ENCODE results near the gene SPTLC3.
"Not testable (repeated sequence)": the region's sequence is repeated elsewhere in the genome, so short reads cannot be mapped to it uniquely, and the experiment has no call there.

The SPTLC3 gene

GRCh38 chr20:13008761-13009681, at the start of gene SPTLC3:
TSS of gene SPTLC3 (plus strand) at chr20:13008972. CDS start at chr20:13009268, 296 bp downstream.
- no peak within 1 kb of the TSS for H3K4me3 ChIP-seq (ENCODE audit: low read depth, low read length)

- no peak overlapping the region for H3K4me3 ChIP-seq (ENCODE audit: low read depth, low read length)
Measured at GRCh38 chr20:12961725-12962124, 47.0 kb upstream of the SPTLC3 start.

GRCh38 chr20:12962895-12963294, 45.9 kb upstream of the SPTLC3 start:
- H3K4me3 ChIP-seq (ENCODE audit: low read depth, low read length): no peak overlapping the region

- no peak overlapping the region for H3K4me3 ChIP-seq (ENCODE audit: low read depth, low read length)
Measured at GRCh38 chr20:12963416-12963815, 45.4 kb upstream of the SPTLC3 start.

- no peak overlapping the region for H3K4me3 ChIP-seq (ENCODE audit: low read depth, low read length)
Measured at GRCh38 chr20:12965212-12965869, 43.4 kb upstream of the SPTLC3 start.

- no peak overlapping the region for H3K4me3 ChIP-seq (ENCODE audit: low read depth, low read length)
Measured at GRCh38 chr20:12965870-12966251, 42.9 kb upstream of the SPTLC3 start.

GRCh38 chr20:12966468-12967085, 42.2 kb upstream of the SPTLC3 start:
- no peak overlapping the region for H3K4me3 ChIP-seq (ENCODE audit: low read depth, low read length)

- no peak overlapping the region for H3K4me3 ChIP-seq (ENCODE audit: low read depth, low read length)
Measured at GRCh38 chr20:12967932-12968331, 40.8 kb upstream of the SPTLC3 start.

- H3K4me3 ChIP-seq (ENCODE audit: low read depth, low read length): no peak overlapping the region
Measured at GRCh38 chr20:12968472-12968871, 40.3 kb upstream of the SPTLC3 start.

GRCh38 chr20:12969071-12969669, 39.6 kb upstream of the SPTLC3 start:
- no peak overlapping the region for H3K4me3 ChIP-seq (ENCODE audit: low read depth, low read length)

- no peak overlapping the region for H3K4me3 ChIP-seq (ENCODE audit: low read depth, low read length)
Measured at GRCh38 chr20:12970372-12970821, 38.4 kb upstream of the SPTLC3 start.

- no peak overlapping the region for H3K4me3 ChIP-seq (ENCODE audit: low read depth, low read length)
Measured at GRCh38 chr20:12975833-12976608, 32.8 kb upstream of the SPTLC3 start.

GRCh38 chr20:12976720-12977309, 32.0 kb upstream of the SPTLC3 start:
- H3K4me3 ChIP-seq (ENCODE audit: low read depth, low read length): no peak overlapping the region

GRCh38 chr20:12977328-12978125, 31.2 kb upstream of the SPTLC3 start:
- H3K4me3 ChIP-seq (ENCODE audit: low read depth, low read length): no peak overlapping the region

GRCh38 chr20:12978126-12978394, 30.7 kb upstream of the SPTLC3 start:
- no peak overlapping the region for H3K4me3 ChIP-seq (ENCODE audit: low read depth, low read length)

- H3K4me3 ChIP-seq (ENCODE audit: low read depth, low read length): no peak overlapping the region
Measured at GRCh38 chr20:12978613-12979495, 29.9 kb upstream of the SPTLC3 start.

- not testable (repeated sequence) for H3K4me3 ChIP-seq (ENCODE audit: low read depth, low read length)
Measured at GRCh38 chr20:12979713-12980112, 29.1 kb upstream of the SPTLC3 start.

- no peak overlapping the region for H3K4me3 ChIP-seq (ENCODE audit: low read depth, low read length)
Measured at GRCh38 chr20:12982098-12982497, 26.7 kb upstream of the SPTLC3 start.

All from iPS-11a (cell line).